NCI-H748 (cell line): ENCODE measurements around the gene LYPLAL1.
"Not testable (repeated sequence)": the region's sequence is repeated elsewhere in the genome, so short reads cannot be mapped to it uniquely, and the experiment has no call there.

Experiments used
- DNase-seq: peaks from one replicate; lab custom pipeline; 2025; ENCODE audit not compliant: unreplicated experiment; lab: John Stamatoyannopoulos, UW

The LYPLAL1 gene

DNA sequence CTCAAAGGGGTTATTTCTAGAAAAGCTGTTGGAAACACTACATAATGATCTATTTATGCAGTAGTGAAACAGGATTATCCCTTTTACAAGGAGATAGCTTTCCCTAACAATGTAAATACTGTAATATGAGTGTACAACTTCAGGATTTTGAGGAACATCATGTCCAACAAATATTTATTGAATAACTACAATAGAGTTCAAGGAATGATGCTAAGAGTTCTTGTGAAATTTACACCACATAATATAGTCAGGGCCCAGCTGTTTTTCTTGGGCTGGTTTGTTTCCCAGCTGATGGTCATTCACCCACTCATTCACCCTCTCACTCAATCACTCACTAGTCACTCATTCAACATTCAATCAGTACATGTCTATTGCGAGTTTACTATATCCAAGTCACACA, 12.3 kb upstream of the LYPLAL1 start:
- no peak for DNase-seq

DNA sequence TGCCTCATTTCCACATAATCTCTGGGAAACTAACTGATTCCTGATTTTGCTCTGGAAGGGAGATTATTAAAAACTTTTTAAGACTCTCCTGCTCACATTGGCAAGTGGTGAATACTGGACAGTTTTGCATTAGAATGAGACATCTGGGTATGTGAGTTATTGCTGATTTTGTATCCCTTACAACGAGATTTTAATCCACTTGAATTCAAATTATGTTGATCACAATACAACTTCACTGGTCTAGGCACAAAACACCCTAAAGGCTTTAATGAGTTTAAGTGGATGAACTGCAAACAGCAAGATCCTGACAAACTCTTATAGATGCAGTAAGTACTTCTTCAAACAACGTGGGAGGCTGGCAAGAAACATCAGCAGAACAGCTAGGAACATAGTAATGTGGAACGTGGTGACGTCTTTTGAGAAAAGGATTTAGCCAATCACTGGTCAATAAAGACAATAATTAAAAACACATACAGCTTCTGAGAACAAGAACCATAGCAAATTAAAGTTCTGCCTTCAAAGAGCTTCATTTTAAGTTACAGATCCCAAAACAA, 10.2 kb upstream of the LYPLAL1 start:
- DNase-seq: no peak

DNA sequence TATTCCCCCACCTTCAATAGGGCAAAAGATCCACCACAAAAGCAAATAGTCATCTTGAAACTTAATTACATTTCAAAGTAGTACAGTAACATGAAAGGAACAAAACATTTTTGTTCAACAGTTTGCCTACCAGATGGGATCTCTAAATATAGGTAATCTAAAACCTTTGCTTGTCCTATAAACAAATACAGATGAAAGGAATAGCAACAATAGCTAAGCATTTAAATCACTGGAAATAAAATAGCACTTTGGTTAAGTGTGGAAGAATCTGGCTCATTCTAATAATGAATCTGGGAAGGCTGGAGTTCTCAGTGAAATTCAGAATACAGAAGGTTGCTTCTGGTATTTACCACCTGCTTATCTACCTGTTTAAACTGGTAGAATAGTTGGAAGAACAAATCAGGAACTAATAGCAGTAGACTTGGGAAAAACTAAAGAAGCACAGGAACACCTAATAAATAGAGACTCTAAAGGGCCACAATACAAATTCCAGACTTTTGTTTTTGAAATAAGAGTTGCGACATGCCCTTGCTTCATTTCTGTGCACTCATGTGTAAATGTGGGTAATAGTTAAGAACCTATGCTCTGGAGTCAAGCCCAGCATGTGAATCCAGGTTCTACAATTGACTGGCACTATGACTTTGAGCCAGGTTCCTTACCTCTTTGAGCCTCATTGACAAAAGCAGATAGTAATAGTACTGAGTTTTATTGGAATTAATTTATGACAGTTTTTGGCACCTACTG, 2.3 kb upstream of the LYPLAL1 start:
- DNase-seq: peak; percentile 12

GRCh38 chr1:219172821-219173220, 857 bp upstream of the LYPLAL1 start:
- DNase-seq: no peak

GRCh38 chr1:219173434-219173757, 282 bp upstream of the LYPLAL1 start:
- no peak for DNase-seq

- no peak for DNase-seq
These were observed 958 bp downstream of the LYPLAL1 start for GRCh38 chr1:219174460-219175211.

DNA sequence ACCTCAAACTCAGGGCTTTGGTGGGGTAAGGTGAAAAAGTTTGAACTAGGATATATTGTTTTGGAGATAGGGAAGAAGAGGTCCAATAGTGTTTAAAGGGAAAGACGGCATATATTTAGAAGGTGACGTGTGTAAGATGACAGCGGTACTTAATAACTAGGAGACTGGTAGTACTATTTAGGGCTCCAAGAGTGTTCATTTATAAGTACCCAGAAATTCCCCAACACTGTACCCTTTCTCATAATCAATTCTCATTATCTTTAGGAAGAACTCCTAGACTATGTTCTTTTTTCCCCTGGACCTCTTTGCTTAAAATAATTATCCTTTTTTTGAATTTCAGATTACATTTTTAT, 1.5 kb downstream of the LYPLAL1 start:
- no peak for DNase-seq

GRCh38 chr1:219176168-219176567, 2.5 kb downstream of the LYPLAL1 start:
- DNase-seq: no peak

- DNase-seq: no peak
These were observed 3.7 kb downstream of the LYPLAL1 start for GRCh38 chr1:219177363-219177762.

DNA sequence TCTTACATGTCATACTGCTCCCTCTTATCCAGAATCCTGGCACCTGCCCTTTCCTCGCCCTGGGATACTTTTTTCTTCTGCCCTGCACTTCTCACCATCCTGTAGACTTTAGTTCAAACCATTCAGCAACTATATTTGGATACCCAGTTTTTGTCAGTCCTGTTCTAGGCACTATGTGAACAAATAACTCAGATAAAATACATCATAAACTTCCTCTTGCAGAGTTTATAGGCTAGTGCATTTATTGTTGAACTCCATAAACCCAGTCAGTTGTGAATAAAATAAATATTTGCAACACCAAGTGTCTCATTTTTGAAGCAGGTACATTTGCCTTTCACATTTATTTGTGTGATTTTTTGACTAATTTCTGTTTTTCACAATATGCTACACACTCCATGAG, 4.3 kb downstream of the LYPLAL1 start:
- no peak for DNase-seq

DNA sequence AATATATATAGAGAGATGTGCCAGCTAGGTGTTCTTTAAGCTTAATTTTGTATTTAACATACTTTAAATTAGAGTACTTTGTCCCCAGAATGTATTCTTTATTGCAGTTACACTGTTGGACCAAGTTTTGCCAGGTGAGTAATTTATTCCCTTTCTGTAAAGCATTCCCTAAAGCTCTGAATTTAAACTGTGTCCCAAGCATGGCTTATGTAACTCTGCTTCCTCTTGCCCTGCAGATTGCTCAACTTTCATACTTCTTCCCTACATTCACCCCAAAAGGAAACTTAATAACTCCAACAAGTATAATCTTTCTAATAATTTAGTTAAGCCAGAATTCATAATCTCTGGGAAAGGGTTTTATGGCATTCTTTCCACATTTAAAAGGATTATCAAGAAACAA, 5.6 kb downstream of the LYPLAL1 start:
- no peak for DNase-seq

- no peak for DNase-seq
These were observed 10.7 kb downstream of the LYPLAL1 start for GRCh38 chr1:219184337-219184736.

- no peak for DNase-seq
These were observed 11.9 kb downstream of the LYPLAL1 start for GRCh38 chr1:219185486-219186117.

GRCh38 chr1:219188331-219188803, 14.7 kb downstream of the LYPLAL1 start:
- no peak for DNase-seq

DNA sequence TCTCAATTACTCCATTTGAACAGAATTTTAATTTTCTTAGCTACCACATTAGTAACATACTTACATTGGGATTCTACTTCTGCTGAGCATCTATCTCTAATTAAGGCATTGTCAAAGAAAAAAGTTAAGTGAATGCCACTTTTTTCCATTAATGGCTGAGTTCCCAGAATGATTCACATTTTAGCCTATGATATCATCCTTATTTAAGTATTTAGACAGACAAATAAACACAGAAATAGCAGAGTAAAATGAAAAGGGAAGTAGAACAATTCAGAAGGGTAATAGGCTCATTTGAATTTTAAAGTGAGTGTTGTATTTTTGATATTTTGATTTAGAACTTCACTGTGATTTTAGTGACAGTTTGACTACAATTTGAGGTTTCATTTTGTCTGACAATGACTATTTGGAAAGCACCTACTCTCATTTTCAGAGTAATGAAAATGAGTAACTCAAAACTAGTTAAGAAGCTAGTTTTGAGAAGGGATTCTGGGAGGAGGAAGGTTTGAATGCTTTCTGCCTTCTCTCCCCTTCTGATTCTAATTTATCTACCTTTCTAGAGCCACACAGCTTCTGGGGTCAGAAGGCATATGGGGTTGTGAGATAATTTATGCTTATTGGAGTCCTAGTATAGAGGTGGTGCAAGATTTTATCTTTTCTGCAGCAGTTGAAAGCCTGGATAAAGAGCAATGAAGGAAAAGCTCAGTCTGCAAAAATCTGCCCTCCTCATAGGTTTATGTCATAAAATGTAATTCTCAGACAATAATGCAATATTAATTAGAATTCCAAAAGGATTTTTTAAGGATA, 15.5 kb downstream of the LYPLAL1 start:
- no peak for DNase-seq

GRCh38 chr1:219189952-219190351, 16.3 kb downstream of the LYPLAL1 start:
- no peak for DNase-seq

GRCh38 chr1:219190605-219191004, 16.9 kb downstream of the LYPLAL1 start:
- DNase-seq: no peak

- not testable (repeated sequence) for DNase-seq
These were observed 22.2 kb downstream of the LYPLAL1 start for GRCh38 chr1:219195833-219196232.

DNA sequence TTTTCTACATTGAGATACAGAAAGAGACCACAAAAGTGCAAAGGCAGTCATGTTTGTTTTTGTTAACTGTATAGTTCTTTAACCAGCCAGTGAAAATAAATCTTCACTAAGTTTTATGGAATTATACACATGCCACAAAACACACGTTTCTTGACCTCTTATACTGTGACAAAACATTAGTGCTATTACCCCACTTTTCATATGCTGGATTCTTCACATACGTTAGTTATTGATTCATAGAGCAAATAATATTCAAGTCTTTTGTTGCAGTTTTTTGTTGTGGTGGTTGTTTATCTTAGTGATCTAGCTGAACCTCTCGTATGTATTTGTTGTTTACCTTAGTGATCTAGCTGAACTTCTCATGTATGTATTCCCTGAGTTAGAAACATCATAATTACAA, 28.0 kb downstream of the LYPLAL1 start:
- DNase-seq: no peak

GRCh38 chr1:219202567-219202966, 28.9 kb downstream of the LYPLAL1 start:
- no peak for DNase-seq

- DNase-seq: no peak
These were observed 32.7 kb downstream of the LYPLAL1 start for GRCh38 chr1:219206350-219206749.
